ENCODE measurements around the gene NVL. TPM values are rescaled to one million over a fixed set of nuclear protein-coding genes. Genes with fewer than 3 reads are reported as not detected.

NVL gene
- total RNA-seq, 1 donor from 2014 or later: 36.2 TPM

GRCh38 chr1:224333309-224333926, 3.4 kb upstream of the NVL start:
- Histone ChIP-seq H3K9ac (ENCODE audit: low read length) (peak overlapping the region; percentile 45), H4K20me1 (ENCODE audit: insufficient read depth, low read length) (no peaks in the 10 kb centered on the region), H3K4me3 (ENCODE audit: insufficient read depth, low read depth, low read length) (no peak overlapping the region), H3K36me3 (ENCODE audit: insufficient read depth, low read length) (no peaks in the 10 kb centered on the region), H3K9me3 (ENCODE audit: insufficient read depth, low read depth, low read length) (no peaks in the 10 kb centered on the region), H2AFZ (ENCODE audit: low read depth, low read length) (no peak overlapping the region), H3K27ac (ENCODE audit: low read depth, low read length) (peak overlapping the region; percentile 18), H3K4me2 (ENCODE audit: low read length) (peak overlapping the region; percentile 56), H3K4me1 (ENCODE audit: insufficient read depth, low read length) (peaks cover 15% of the 10 kb centered on the region), H3K79me2 (ENCODE audit: insufficient read depth, low read length) (peaks cover 16% of the 10 kb centered on the region), H3K27me3 (ENCODE audit: insufficient read depth, low read length) (no peaks in the 10 kb centered on the region)
- FAIRE-seq (no peak), DNase-seq (ENCODE audit: low read depth) (no peak)
- H3K36me3 Mint-ChIP-seq (ENCODE audit: low read depth, unreplicated experiment): no peaks in the 10 kb centered on the region
- H3K9me3 Mint-ChIP-seq (ENCODE audit: unreplicated experiment): no peaks in the 10 kb centered on the region
- no peaks in the 10 kb centered on the region for H3K27me3 Mint-ChIP-seq (ENCODE audit: low read depth, unreplicated experiment)
- TF ChIP-seq CTCF (IDR thresholded peaks at IDR 0.05; ENCODE audit: insufficient read depth, low read depth, low read length): peak; percentile 74
- TF ChIP-seq EZH2 (IDR thresholded peaks at IDR 0.05; ENCODE audit: insufficient read depth, low read length): no peak
- H3K27ac Mint-ChIP-seq (ENCODE audit: unreplicated experiment): peak overlapping the region; percentile 22
- no peak overlapping the region for H3K4me3 Mint-ChIP-seq (ENCODE audit: unreplicated experiment)
- H3K4me1 Mint-ChIP-seq (ENCODE audit: low read depth, unreplicated experiment): peaks cover 8% of the 10 kb centered on the region

GRCh38 chr1:224331824-224332223, 1.9 kb upstream of the NVL start:
- Histone ChIP-seq H3K27me3 (ENCODE audit: insufficient read depth, low read length) (no peaks in the 10 kb centered on the region), H3K9me3 (ENCODE audit: insufficient read depth, low read depth, low read length) (no peaks in the 10 kb centered on the region), H3K79me2 (ENCODE audit: insufficient read depth, low read length) (peaks cover 32% of the 10 kb centered on the region), H3K4me2 (ENCODE audit: low read length) (no peak overlapping the region), H3K4me3 (ENCODE audit: insufficient read depth, low read depth, low read length) (no peak overlapping the region), H3K9ac (ENCODE audit: low read length) (no peak overlapping the region), H3K4me1 (ENCODE audit: insufficient read depth, low read length) (peaks cover 15% of the 10 kb centered on the region), H4K20me1 (ENCODE audit: insufficient read depth, low read length) (peaks cover 4% of the 10 kb centered on the region), H3K27ac (ENCODE audit: low read depth, low read length) (no peak overlapping the region), H2AFZ (ENCODE audit: low read depth, low read length) (no peak overlapping the region), H3K36me3 (ENCODE audit: insufficient read depth, low read length) (no peaks in the 10 kb centered on the region)
- H3K4me1 Mint-ChIP-seq (ENCODE audit: low read depth, unreplicated experiment): peaks cover 11% of the 10 kb centered on the region
- no peak overlapping the region for H3K4me3 Mint-ChIP-seq (ENCODE audit: unreplicated experiment)
- no peaks in the 10 kb centered on the region for H3K9me3 Mint-ChIP-seq (ENCODE audit: unreplicated experiment)
- H3K27me3 Mint-ChIP-seq (ENCODE audit: low read depth, unreplicated experiment): no peaks in the 10 kb centered on the region
- TF ChIP-seq CTCF (IDR thresholded peaks at IDR 0.05; ENCODE audit: insufficient read depth, low read depth, low read length) (no peak), EZH2 (IDR thresholded peaks at IDR 0.05; ENCODE audit: insufficient read depth, low read length) (no peak)
- DNase-seq (ENCODE audit: low read depth) (no peak), FAIRE-seq (no peak)
- H3K27ac Mint-ChIP-seq (ENCODE audit: unreplicated experiment): no peak overlapping the region
- H3K36me3 Mint-ChIP-seq (ENCODE audit: low read depth, unreplicated experiment): no peaks in the 10 kb centered on the region

- H2AFZ ChIP-seq (ENCODE audit: low read depth, low read length): no peak overlapping the region
- DNase-seq (ENCODE audit: low read depth) (no peak), FAIRE-seq (no peak)
- no peak overlapping the region for H3K27ac ChIP-seq (ENCODE audit: low read depth, low read length)
- Mint-ChIP-seq H3K27ac (ENCODE audit: unreplicated experiment) (peak overlapping the region; percentile 66), H3K9me3 (ENCODE audit: unreplicated experiment) (no peaks in the 10 kb centered on the region), H3K4me1 (ENCODE audit: low read depth, unreplicated experiment) (peaks cover 11% of the 10 kb centered on the region), H3K36me3 (ENCODE audit: low read depth, unreplicated experiment) (no peaks in the 10 kb centered on the region), H3K4me3 (ENCODE audit: unreplicated experiment) (peak overlapping the region; percentile 99), H3K27me3 (ENCODE audit: low read depth, unreplicated experiment) (no peaks in the 10 kb centered on the region)
- H4K20me1 ChIP-seq (ENCODE audit: insufficient read depth, low read length): peaks cover 8% of the 10 kb centered on the region
- peaks cover 36% of the 10 kb centered on the region for H3K79me2 ChIP-seq (ENCODE audit: insufficient read depth, low read length)
- H3K9ac ChIP-seq (ENCODE audit: low read length): no peak overlapping the region
- no peak overlapping the region for H3K4me3 ChIP-seq (ENCODE audit: insufficient read depth, low read depth, low read length)
- H3K4me2 ChIP-seq (ENCODE audit: low read length): no peak overlapping the region
- TF ChIP-seq CTCF (IDR thresholded peaks at IDR 0.05; ENCODE audit: insufficient read depth, low read depth, low read length) (no peak), EZH2 (IDR thresholded peaks at IDR 0.05; ENCODE audit: insufficient read depth, low read length) (no peak)
- no peaks in the 10 kb centered on the region for H3K27me3 ChIP-seq (ENCODE audit: insufficient read depth, low read length)
- no peaks in the 10 kb centered on the region for H3K9me3 ChIP-seq (ENCODE audit: insufficient read depth, low read depth, low read length)
- H3K4me1 ChIP-seq (ENCODE audit: insufficient read depth, low read length): peaks cover 15% of the 10 kb centered on the region
- no peaks in the 10 kb centered on the region for H3K36me3 ChIP-seq (ENCODE audit: insufficient read depth, low read length)
Measured at GRCh38 chr1:224331326-224331725, 1.4 kb upstream of the NVL start.

Measured in astrocyte (in vitro differentiated cells and primary cell).